ENCODE data around the gene JUP. TPM values are rescaled to one million over a fixed set of nuclear protein-coding genes. Genes with fewer than 3 reads are reported as not detected.
A peak's percentile ranks its signal among the peaks of the same experiment; 100 is the strongest.

JUP gene
- total RNA-seq, 2 experiments from 2014 or later, result 0.35 to 0.45 TPM

- ChIA-PET POLR2A (interaction anchor here (1.4 kb wide), 1 partner anchor 20 kb away, joined by 3 read pairs; no protein-coding TSS in a partner anchor), CTCF (interaction anchor here (1.2 kb wide), 1 partner anchor 91 kb away, joined by 4 read pairs; no protein-coding TSS in a partner anchor)
- H3K9me3 Mint-ChIP-seq, result no peaks in the 10 kb centered on the region
- no peaks in the 10 kb centered on the region for H3K4me1 Mint-ChIP-seq
- no peak overlapping the region for H3K4me3 Mint-ChIP-seq
- no peak overlapping the region for H3K27ac Mint-ChIP-seq
- H3K36me3 Mint-ChIP-seq (ENCODE audit: low read depth), result no peaks in the 10 kb centered on the region
- no peak for DNase-seq
- H3K27me3 Mint-ChIP-seq, result peaks cover 3% of the 10 kb centered on the region
Measured at GRCh38 chr17:41754066-41754465, 32.4 kb downstream of the JUP start.

- H3K4me1 Mint-ChIP-seq, result no peaks in the 10 kb centered on the region
- POLR2A ChIA-PET, result no interaction called here
- peaks cover 7% of the 10 kb centered on the region for H3K27me3 Mint-ChIP-seq
- no peaks in the 10 kb centered on the region for H3K9me3 Mint-ChIP-seq
- no peak for DNase-seq
- no peak overlapping the region for H3K27ac Mint-ChIP-seq
- CTCF ChIA-PET, result no interaction called here
- H3K36me3 Mint-ChIP-seq (ENCODE audit: low read depth), result no peaks in the 10 kb centered on the region
- H3K4me3 Mint-ChIP-seq, result no peak overlapping the region
Measured at GRCh38 chr17:41751288-41751687, 35.2 kb downstream of the JUP start.

GRCh38 chr17:41750862-41751261 lies 35.6 kb downstream of the JUP start:
- no peaks in the 10 kb centered on the region for H3K4me1 Mint-ChIP-seq
- H3K27ac Mint-ChIP-seq, result no peak overlapping the region
- CTCF ChIA-PET, result no interaction called here
- H3K27me3 Mint-ChIP-seq, result peaks cover 7% of the 10 kb centered on the region
- H3K36me3 Mint-ChIP-seq (ENCODE audit: low read depth), result no peaks in the 10 kb centered on the region
- POLR2A ChIA-PET, result no interaction called here
- no peaks in the 10 kb centered on the region for H3K9me3 Mint-ChIP-seq
- DNase-seq, result no peak
- no peak overlapping the region for H3K4me3 Mint-ChIP-seq

GRCh38 chr17:41748275-41748674 lies 38.2 kb downstream of the JUP start:
- Mint-ChIP-seq H3K27me3 (peaks cover 7% of the 10 kb centered on the region), H3K36me3 (ENCODE audit: low read depth) (no peaks in the 10 kb centered on the region), H3K27ac (no peak overlapping the region), H3K4me3 (no peak overlapping the region), H3K4me1 (no peaks in the 10 kb centered on the region), H3K9me3 (no peaks in the 10 kb centered on the region)
- ChIA-PET POLR2A (no interaction called here), CTCF (no interaction called here)
- no peak for DNase-seq

GRCh38 chr17:41741709-41742108 lies 44.8 kb downstream of the JUP start:
- Mint-ChIP-seq H3K27me3 (peaks cover 9% of the 10 kb centered on the region), H3K4me3 (no peak overlapping the region), H3K36me3 (ENCODE audit: low read depth) (no peaks in the 10 kb centered on the region), H3K27ac (no peak overlapping the region), H3K4me1 (peaks cover 8% of the 10 kb centered on the region), H3K9me3 (no peaks in the 10 kb centered on the region)
- no peak for DNase-seq
- ChIA-PET CTCF (interaction anchor here (0.8 to 1.0 kb wide), 2 partner anchors 60 kb away, joined by 3 read pairs; no protein-coding TSS in a partner anchor), POLR2A (interaction anchor here (0.7 kb wide), 1 partner anchor 54 kb away, joined by 3 read pairs; no protein-coding TSS in a partner anchor)

- Mint-ChIP-seq H3K9me3 (no peaks in the 10 kb centered on the region), H3K36me3 (ENCODE audit: low read depth) (no peaks in the 10 kb centered on the region), H3K4me3 (no peak overlapping the region), H3K27me3 (peaks cover 15% of the 10 kb centered on the region), H3K4me1 (peaks cover 8% of the 10 kb centered on the region), H3K27ac (no peak overlapping the region)
- ChIA-PET POLR2A (interaction anchor here (0.8 kb wide), 1 partner anchor 49 kb away, joined by 3 read pairs; no protein-coding TSS in a partner anchor), CTCF (interaction anchor here (1.4 kb wide), 1 partner anchor 62 kb away, joined by 4 read pairs; no protein-coding TSS in a partner anchor)
- DNase-seq, result no peak
Measured at GRCh38 chr17:41740506-41740905, 46.0 kb downstream of the JUP start.

GRCh38 chr17:41739661-41740352 lies 46.7 kb downstream of the JUP start:
- Mint-ChIP-seq H3K27me3 (peaks cover 20% of the 10 kb centered on the region), H3K9me3 (no peaks in the 10 kb centered on the region), H3K27ac (no peak overlapping the region), H3K4me3 (no peak overlapping the region), H3K36me3 (ENCODE audit: low read depth) (no peaks in the 10 kb centered on the region), H3K4me1 (peaks cover 10% of the 10 kb centered on the region)
- ChIA-PET CTCF (interaction anchor here (1.4 kb wide), 1 partner anchor 62 kb away, joined by 4 read pairs; no protein-coding TSS in a partner anchor), POLR2A (interaction anchor here (0.8 kb wide), 1 partner anchor 49 kb away, joined by 3 read pairs; no protein-coding TSS in a partner anchor)
- no peak for DNase-seq

GRCh38 chr17:41738801-41739112 lies 47.8 kb downstream of the JUP start:
- no peak overlapping the region for H3K4me3 Mint-ChIP-seq
- CTCF ChIA-PET, result no interaction called here

GRCh38 chr17:41738077-41738800 lies 48.3 kb downstream of the JUP start:
- H3K27me3 Mint-ChIP-seq, result peaks cover 27% of the 10 kb centered on the region
- H3K4me3 Mint-ChIP-seq, result no peak overlapping the region
- H3K27ac Mint-ChIP-seq, result no peak overlapping the region
- DNase-seq, result peak; percentile 84
- no peaks in the 10 kb centered on the region for H3K9me3 Mint-ChIP-seq
- CTCF ChIA-PET, result interaction anchor here (0.6 to 1.9 kb wide), 15 partner anchors 11 to 218 kb away, joined by 3 to 19 read pairs (median 3); partner anchors contain the start of genes ODAD4 and P3H4
- peaks cover 12% of the 10 kb centered on the region for H3K4me1 Mint-ChIP-seq
- no peaks in the 10 kb centered on the region for H3K36me3 Mint-ChIP-seq (ENCODE audit: low read depth)
- POLR2A ChIA-PET, result interaction anchor here (0.6 to 1.2 kb wide), 2 partner anchors 49 to 50 kb away, joined by 3 to 5 read pairs; partner anchors contain the start of gene EIF1

More at GRCh38 chr17:41738801-41739112, 47.8 kb downstream of the JUP start:
- POLR2A ChIA-PET, result no interaction called here
- Mint-ChIP-seq H3K4me1 (peaks cover 10% of the 10 kb centered on the region), H3K27ac (no peak overlapping the region), H3K36me3 (ENCODE audit: low read depth) (no peaks in the 10 kb centered on the region), H3K27me3 (peaks cover 23% of the 10 kb centered on the region), H3K9me3 (no peaks in the 10 kb centered on the region)
- DNase-seq, result no peak

GRCh38 chr17:41737680-41738023 lies 48.9 kb downstream of the JUP start:
- Mint-ChIP-seq H3K36me3 (ENCODE audit: low read depth) (no peaks in the 10 kb centered on the region), H3K27ac (peak overlapping the region; percentile 62), H3K4me1 (peaks cover 12% of the 10 kb centered on the region), H3K9me3 (no peaks in the 10 kb centered on the region), H3K4me3 (no peak overlapping the region), H3K27me3 (peaks cover 27% of the 10 kb centered on the region)
- CTCF ChIA-PET, result interaction anchor here (0.6 to 1.9 kb wide), 17 partner anchors 9 to 1195 kb away, joined by 3 to 19 read pairs (median 3); partner anchors contain the start of genes ODAD4 and P3H4
- DNase-seq, result no peak
- POLR2A ChIA-PET, result interaction anchor here (0.6 to 1.2 kb wide), 2 partner anchors 48 to 50 kb away, joined by 3 to 5 read pairs; partner anchors contain the start of gene EIF1

GRCh38 chr17:41736983-41737679 lies 49.4 kb downstream of the JUP start:
- H3K4me3 Mint-ChIP-seq, result no peak overlapping the region
- ChIA-PET POLR2A (interaction anchor here (0.6 to 1.2 kb wide), 2 partner anchors 48 to 49 kb away, joined by 3 to 5 read pairs; partner anchors contain the start of gene EIF1), CTCF (interaction anchor here (0.6 to 1.9 kb wide), 19 partner anchors 8 to 1196 kb away, joined by 3 to 19 read pairs (median 3); partner anchors contain the start of genes ODAD4 and P3H4)
- peak overlapping the region; percentile 62 for H3K27ac Mint-ChIP-seq
- H3K36me3 Mint-ChIP-seq (ENCODE audit: low read depth), result no peaks in the 10 kb centered on the region
- DNase-seq, result peak; percentile 27
- no peaks in the 10 kb centered on the region for H3K9me3 Mint-ChIP-seq
- peaks cover 33% of the 10 kb centered on the region for H3K27me3 Mint-ChIP-seq
- peaks cover 12% of the 10 kb centered on the region for H3K4me1 Mint-ChIP-seq

- POLR2A ChIA-PET, result no interaction called here
- H3K4me3 Mint-ChIP-seq, result no peak overlapping the region
- CTCF ChIA-PET, result interaction anchor here (0.6 to 1.4 kb wide), 5 partner anchors 59 to 151 kb away, joined by 3 to 4 read pairs (median 4); partner anchors contain the start of gene P3H4
- no peak for DNase-seq
- no peak overlapping the region for H3K27ac Mint-ChIP-seq
- no peaks in the 10 kb centered on the region for H3K36me3 Mint-ChIP-seq (ENCODE audit: low read depth)
- peaks cover 12% of the 10 kb centered on the region for H3K4me1 Mint-ChIP-seq
- peaks cover 45% of the 10 kb centered on the region for H3K27me3 Mint-ChIP-seq
- no peaks in the 10 kb centered on the region for H3K9me3 Mint-ChIP-seq
Measured at GRCh38 chr17:41735744-41736143, 50.8 kb downstream of the JUP start.
